NCI-H748 (cell line): ENCODE measurements around the gene PIBF1.
A peak's percentile ranks its signal among the peaks of the same experiment; 100 is the strongest.
"Not testable (repeated sequence)": the region's sequence is repeated elsewhere in the genome, so short reads cannot be mapped to it uniquely, and the experiment has no call there.

Source experiments
- DNase-seq: peaks from one replicate; lab custom pipeline; 2025; ENCODE audit not compliant: unreplicated experiment; lab: John Stamatoyannopoulos, UW

PIBF1 gene

DNA sequence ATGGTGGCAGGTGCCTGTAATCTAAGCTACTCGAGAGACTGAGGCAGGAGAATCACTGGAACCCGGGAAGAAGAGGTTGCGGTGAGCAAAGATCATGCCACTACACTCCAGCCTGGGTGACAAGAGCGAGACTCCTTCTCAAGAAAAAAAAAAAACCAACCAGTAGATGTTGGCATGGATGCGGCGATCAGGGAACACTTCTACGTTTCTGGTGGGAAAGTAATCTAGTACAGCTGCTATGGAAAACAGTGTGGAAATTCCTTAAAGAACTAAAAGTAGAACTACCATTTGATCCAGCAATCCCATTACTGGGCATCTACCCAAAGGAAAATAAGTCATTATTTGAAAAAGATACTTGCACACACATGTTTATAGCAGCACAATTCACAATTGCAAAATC is 119.6 kb downstream of the PIBF1 start:
- not testable (repeated sequence) for DNase-seq

DNA sequence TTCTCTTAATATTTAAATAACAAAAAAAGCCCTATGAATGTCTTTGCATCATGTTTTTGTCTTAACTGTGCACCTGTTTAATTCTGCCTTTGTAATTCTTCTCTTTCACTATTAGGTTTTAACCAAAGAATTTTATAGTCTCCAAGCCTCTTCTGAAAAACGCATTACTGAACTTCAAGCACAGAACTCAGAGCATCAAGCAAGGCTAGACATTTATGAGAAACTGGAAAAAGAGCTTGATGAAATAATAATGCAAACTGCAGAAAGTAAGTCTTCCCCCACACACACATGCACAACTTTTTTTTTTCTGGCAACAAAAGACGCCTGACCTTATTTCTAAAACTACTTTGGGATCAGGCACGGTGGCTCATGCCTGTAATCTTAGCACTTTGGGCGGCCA is 126.5 kb downstream of the PIBF1 start:
- no peak for DNase-seq

DNA sequence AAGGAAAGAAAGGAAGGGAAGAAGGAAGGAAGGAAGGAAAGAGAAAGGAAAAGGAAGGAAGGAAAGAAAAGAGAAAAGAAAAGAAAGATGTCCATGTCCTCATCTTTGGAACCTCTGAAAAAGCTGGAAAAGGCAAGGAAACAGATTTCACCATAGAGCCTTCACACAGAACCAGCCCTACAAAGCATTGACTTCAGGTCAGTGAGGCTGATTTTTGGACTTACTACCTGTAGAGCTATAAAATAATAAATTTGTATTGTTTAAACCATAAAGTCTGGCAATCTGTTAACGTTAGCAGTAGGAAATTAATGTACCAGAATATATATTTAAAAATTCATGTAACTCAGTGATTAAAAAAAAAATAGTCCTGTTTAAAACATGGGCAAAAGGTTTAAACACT is 130.0 kb downstream of the PIBF1 start:
- DNase-seq: no peak

DNA sequence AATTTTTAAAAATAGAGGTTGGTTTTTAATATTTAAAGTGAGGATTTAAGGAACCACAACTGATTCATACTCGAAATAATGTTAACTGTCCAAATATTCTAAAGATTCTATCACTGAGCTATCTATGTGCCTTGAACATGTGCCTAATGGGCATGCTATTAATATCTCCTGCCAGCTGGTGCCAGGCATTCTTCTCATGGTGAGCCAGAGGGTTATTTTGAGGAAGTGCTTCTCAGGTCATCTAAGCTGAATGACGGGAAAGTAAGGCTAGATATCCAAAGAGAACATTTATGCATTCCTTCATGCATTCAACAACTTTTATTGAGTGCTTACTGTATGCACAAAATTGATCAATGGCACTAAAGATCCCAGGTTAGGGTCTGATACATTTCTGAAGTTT is 138.2 kb downstream of the PIBF1 start:
- DNase-seq: no peak

DNA sequence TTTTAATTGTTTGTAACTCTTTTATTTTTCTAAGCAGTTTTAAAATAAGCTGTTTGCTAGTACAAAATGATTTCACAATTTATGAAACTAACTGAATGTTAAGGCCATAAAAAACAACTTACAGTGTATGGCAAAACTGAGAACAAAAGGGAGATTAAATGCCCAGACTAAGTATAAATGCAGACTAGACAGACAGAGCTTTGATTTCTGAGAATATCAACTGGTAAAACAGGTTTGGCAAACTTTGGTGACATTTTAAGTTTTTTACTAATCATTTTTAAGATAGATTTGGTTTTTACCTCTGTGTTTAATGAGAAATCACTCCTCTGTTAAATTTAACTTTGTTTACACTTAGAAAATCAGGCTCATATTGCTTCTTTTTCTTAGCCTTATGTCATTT is 149.4 kb downstream of the PIBF1 start:
- DNase-seq: no peak

DNA sequence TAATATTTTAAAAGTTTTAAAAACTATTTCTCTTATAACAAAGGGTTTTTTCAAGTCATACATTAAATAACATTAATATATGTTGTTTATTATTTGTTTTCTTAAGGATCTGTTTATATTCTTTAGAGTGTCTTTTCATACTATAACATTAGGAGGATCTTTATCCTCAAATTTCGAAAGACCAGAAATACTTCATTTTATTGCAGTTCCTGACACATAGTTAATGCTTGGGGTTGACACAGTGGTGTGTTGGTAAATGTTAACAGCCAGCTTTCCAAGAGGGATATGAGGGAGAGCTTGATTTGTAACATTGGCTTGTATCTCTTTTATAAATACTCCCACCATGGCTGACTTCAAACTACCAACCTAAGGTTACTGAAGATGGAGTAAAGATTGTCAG is 150.3 kb downstream of the PIBF1 start:
- no peak for DNase-seq

DNA sequence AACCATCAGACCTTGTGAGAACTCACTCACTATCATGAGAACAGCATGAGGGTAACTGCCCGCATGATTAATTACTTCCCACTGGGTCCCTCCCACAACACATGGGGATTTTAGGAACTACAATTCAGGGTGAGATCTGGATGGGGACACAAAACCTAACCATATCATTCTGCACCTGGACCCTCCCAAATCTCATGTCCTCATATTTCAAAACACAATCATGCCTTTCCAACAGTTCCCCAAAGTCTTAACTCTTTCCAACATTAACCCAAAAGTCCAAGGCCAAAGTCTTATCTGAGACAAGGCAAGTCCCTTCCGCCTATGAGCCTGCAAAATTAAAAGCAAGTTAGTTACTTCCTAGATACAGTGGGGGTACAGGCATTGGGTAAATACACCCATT is 164.3 kb downstream of the PIBF1 start:
- not testable (repeated sequence) for DNase-seq

DNA sequence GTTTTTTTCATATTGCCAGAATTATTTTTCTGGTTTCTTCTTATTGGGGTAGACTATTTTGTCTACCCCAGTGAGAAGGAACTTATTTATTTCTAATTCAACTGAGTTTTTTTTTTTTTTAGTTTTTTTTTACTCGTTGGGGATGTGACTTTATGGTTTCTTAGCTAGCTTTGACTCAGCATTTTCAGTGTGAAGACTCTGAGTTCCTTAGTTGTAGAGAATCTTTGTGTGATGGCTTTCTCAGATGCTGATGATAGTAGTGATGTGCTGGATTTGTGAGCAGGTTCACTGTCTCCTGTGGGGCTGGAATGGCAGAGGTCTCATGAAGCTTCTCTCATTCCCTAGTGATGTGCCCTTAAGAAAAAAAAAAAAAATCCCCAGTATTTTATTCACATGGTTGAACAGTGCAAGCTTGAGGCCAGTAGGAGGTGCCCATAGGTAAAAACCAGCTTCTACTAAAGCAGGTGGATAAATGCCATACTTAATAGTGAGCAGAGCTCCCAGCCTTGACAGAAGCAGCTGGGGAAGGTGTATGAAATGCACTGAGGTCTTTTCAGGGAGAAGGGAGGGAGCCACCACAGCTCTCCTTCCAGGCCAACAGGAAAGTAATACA is 170.7 kb downstream of the PIBF1 start:
- peak; percentile 51 for DNase-seq

DNA sequence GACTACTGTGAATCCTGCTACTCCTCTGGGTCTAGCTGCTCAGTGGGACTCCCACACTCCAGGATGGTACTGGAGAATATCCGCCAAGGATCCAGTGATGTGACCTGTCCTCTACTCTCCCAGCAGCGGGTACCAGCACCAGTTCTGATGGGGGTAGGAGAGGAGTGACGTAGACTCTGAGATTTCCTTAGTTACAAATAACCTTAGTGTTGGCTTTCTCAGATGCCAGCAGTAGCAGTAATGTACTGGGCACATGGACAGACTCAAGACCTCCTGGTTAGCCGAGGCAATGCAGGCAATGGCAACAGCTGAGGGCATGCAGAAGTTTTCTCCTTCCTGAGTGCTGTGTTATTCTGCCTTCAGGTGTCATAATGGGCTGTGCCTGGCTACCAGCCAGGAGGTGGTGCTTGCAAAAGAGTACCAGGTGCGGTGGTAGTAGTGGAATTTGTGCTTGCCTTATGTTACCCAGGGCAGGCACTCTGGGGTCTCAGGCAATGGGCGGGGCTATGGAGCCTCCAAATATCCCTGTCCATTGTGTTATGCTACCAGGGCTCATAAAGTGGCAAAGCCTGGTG is 171.5 kb downstream of the PIBF1 start:
- DNase-seq: peak; percentile 79

DNA sequence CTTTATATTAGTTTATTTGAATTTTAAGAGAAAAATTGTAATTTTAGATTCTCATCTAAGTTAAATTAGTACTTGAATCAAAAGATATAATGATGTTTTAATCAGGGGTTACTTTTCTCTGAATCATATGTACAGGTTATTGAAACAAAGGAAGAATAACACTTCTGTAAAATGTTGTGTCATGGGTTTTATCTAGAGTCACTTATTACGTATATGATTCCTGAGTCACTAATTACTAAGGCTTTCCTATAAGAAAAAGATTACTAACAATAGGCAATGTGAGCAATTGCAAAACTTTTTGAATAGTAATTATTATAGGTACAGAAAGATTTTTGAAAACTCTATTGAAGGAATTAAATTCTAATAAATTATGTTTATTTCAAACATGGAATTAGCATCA is 177.7 kb downstream of the PIBF1 start:
- DNase-seq: peak; percentile 17

DNA sequence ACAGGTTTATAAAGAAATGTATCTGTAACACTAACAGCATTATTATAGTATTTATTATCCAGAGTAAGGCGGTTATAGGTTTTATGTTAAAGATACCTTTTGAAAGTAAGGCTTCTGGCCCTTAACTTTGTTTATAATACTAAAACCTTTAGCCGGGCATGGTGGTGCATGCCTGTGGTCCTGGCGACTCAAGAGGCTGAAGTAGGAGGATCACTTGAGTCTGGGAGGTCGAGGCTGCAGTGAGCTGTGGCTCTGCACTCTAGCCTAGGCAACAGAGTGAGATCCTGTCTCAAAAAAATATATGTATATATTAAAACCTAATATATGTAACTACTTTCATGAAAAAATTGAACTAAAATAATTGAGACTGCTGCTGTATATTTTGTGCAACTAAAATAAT is 178.2 kb downstream of the PIBF1 start:
- DNase-seq: peak; percentile 72

DNA sequence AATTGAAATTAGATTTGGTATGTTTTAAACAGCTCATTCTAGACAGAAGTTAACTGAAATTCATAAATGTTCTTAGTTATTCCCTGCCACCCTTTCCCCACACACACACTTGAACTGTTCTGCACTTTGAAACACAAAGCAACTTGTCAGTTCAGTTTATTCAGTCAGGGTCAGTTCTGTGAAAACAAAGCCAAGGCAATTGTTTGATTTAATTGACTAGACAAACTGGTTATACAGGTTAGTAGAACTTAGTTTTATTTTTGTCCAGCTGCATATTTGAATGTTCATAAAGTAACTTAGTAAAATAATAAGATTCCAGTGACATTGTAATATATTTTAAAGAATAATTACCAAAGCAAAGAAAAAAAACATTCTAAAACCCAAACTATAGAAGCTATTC is 178.6 kb downstream of the PIBF1 start:
- peak; percentile 97 for DNase-seq

DNA sequence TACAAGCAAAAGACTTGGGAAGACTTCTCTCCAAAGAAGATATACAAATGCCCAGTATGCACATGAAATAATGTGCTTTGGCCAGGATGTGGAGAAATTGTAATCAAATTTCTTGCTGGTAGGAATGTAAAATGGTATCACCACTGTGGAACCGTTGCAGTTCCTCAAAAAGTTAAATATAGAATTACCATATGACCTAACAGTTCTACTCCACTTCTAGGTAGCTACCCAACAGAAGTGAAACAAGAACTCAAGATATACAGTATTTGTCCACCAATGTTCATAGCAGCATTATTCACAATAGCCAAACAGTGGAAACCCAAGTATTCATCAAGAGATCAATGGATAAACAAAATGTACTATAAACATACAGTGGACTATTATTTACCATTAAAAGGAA is 181.8 kb downstream of the PIBF1 start:
- no peak for DNase-seq

DNA sequence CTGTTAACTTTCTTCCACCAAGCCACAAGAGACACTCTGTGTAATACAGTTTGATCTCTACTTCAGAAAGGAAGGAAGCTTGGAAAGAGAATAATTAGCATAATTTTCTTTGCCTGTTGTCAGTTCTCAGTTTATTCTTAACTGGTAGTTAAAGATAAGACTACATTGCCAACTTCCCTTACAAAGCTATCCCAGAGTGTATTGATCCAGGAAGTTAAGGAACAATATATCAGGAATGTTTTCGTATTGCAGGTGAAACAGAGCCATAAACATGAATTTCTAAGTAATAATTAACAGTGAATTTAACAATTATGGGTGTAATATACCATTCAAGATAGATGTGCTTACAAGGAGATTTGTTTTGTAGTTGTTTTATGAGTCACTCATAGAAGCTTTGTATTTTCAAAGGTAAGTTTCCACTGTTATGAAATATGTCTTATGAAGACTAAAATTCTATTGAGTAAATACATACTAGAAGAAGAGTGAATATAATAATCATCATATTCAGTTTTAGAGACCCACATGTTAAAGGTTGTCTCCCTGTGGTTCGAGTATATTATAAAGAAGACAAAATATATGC is 188.5 kb downstream of the PIBF1 start:
- no peak for DNase-seq

DNA sequence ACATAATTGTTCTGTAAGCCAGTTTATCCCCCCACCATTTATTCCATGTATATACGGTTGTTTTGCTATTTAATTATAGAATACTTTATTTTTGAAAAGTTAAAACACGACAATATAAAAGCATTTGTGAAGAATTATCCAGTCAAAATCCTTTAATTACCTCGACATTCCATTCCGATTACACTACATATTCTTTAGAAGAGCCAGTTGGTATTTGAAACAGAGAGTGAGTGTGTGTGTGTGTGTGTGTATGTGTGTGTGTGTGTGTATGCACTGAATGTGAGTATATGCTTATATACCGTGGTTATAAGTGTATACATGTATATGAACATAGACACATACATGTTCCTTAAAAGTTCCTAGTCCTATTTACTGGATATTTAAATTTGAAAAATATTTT is 189.0 kb downstream of the PIBF1 start:
- no peak for DNase-seq

DNA sequence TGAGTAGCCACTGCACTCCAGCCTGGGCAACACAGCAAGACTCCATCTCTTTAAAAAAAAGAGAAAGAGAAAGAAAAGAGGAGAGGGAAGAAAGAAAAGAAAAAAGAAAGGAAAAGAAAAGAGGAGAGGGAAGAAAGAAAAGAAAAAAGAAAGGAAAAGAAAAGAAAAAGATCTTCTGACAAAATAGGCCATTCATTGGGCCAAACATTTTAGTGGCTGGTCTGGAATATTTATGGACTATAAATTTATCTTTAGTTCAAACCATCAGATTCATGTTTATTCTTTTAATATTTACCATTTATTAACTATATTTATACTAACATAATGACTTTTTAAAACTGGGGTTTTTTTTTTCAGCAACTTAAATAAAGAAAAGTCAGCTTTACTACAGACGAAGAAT is 191.3 kb downstream of the PIBF1 start:
- DNase-seq: no peak

DNA sequence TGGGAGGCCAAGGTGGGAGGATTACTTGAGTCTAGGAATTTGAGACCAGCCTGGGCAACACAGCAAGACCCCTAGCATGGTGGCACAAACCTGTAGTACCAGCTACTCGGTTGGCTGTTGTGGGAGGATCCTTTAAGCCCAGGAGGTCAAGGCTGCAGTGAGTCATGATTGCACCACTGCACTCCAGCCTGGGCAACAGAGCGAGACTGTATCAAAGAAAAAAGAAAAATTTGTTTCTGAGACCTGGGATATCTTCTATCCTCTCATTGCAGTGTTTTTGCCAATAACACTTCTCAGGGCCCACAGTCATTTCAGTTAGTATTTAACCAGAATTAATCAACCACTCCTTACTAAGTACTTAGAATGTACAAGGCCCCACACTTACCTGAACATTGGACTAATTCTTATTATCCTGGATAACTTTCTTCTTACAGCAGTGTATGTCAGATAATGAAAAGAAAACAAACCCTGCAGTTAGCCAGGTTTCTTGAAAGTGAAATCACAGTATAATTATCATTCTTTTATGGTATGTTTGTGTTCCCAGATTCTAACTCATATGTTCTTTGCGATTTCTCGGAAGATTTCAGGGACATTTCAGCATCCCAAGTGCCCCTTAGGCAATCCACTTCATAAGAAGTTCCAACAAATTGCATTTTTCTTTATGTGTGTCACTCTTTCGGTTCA is 201.3 kb downstream of the PIBF1 start:
- DNase-seq: no peak

DNA sequence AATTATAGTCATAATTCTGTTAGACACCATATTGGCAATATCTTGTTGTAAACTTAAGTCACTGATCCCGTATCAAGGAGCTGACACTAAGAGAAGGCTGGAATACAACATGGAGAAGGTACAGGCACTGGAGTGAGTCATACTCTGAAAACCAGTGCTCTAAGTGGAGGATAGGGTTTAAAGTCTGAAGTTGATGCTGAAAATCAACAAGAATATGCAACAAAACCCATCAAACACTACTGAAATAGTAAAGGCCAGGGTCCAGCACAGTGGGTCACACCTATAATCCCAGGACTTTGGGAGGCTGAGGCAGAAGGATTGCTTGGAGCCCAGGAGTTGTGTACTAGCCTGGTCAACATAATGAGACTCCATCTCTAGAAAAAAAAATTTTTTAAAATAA is 203.7 kb downstream of the PIBF1 start:
- DNase-seq: no peak

DNA sequence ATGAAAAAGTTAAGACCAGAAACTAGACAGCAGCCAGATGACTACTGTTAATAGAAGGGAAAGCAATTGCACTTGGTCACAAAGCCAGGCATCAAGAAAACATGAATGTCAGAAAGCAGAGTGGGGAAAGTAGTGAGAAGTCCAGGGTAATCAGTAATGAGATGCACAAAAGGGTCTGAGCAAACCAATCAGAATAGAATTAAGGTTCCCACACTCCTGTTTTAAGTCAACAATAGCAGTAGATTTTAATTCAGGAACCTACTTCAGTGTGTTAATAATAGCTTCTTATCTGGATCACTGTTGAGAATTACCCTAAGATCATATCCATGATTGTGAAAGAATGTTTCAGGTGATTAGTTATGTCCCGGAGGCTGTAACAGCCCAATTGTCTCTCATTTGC is 204.3 kb downstream of the PIBF1 start:
- DNase-seq: no peak

DNA sequence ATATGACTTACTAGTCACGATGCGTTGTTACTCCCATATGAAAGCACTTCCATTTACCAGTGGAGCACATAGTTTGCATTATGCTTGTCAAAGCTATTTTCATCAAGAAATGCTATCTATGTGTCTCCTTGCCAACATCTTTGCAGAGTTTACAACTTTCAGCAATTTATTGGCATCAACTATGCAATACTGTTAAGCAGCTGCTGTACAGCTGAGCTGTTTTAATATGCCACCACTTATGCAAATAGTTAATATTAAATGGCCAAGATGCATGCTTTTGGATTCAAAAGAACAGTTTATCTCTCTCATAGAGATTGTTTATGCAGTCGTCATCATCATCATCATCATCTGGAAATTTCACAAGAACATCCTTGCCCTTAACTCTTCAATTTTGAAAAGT is 209.0 kb downstream of the PIBF1 start:
- DNase-seq: no peak

DNA sequence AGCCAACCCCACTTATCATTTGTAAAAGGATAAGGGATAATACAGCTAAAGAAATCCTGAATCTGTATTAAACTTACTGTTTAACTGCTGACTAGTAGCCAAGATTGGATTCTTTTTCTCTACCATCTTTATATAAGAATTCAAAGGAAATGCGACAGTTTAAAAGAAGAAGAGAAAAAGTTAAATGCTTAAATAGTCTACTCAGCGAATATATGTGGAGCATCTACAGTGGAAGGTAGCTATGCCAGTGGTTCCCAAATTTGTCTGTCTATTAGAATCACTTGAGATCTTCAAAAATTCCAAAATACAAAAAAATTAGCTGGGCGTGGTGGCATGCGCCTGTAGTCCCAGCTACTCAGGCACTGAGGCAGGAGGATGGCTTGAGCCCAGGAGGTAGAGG is 216.1 kb downstream of the PIBF1 start:
- no peak for DNase-seq

DNA sequence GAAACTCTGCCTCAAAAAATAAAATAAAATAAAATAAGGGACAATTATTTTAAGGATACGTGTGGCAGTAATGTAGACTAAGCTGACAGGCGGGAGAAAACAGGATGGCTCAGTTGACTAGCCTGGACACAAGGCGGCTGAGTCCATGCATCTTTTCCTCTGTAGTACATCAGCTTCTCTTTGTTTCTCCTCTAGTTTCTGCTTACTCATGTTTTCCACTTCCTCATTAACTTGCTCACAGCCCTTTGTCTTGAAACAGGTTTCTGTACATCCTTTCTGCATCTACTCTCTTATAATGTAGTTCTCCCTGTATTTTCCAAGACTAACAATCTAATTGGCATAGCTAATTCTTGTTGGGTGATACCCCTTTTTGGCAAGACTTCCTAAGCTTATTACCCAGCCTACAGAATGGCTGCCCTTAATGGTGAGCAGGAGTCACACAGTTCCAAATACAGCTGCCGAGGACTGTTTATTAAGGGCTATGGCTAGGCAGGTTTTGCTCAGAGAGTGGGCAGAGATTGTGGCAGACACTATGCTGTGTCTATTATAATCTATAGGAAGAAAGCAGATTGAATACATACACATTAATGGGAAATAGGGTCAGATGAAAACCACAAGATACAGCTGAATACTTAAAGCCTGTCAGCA is 218.2 kb downstream of the PIBF1 start:
- peak; percentile 75 for DNase-seq
